ENCODE measurements around the gene JAKMIP2.

- TF ChIP-seq CTCF (IDR thresholded peaks at IDR 0.05) (no peak), POLR2A (IDR thresholded peaks at IDR 0.05) (no peak)
Observed at GRCh38 chr5:147786142-147786541, 3.6 kb upstream of the JAKMIP2 start.
